H1 (cell line): ENCODE measurements around the gene RHEB. TPM values are rescaled to one million over a fixed set of nuclear protein-coding genes. Genes with fewer than 3 reads are reported as not detected.

ENCODE experiments used
- CTCF ChIA-PET: fragments of 300-600 bp; sonication (Branson Sonifier 250); formaldehyde crosslinking; loops from one replicate; lab custom pipeline; 2021; ENCODE audit not compliant: partially characterized antibody; lab: Charles Lee
- POLR2A ChIA-PET: fragments of 300-600 bp; sonication (Branson Sonifier 250); formaldehyde crosslinking; loops from one replicate; lab custom pipeline; 2021; ENCODE audit warnings: inconsistent platforms; ENCODE audit not compliant: partially characterized antibody; lab: Charles Lee
- DNase-seq, 2 experiments: peaks; one replicate each; pipeline versions ENCODE4 v3.0.0 to v3.0.0-alpha.2; 2010 to 2022; ENCODE audit warnings: low spot score in 2 of 2, low read depth in 1 of 2, mixed read lengths in 1 of 2
- FAIRE-seq: peaks from 2 replicates; lab custom pipeline; 2011; peaks lifted over from hg19 to GRCh38; lab: Jason Lieb, UNC
- H2AFZ ChIP-seq: 2 replicates; pipeline ENCODE4 v1.8.1; 2012; ENCODE audit warnings: low read length, inconsistent platforms
- H2AK5ac ChIP-seq: 2 replicates; pipeline ENCODE4 v1.6.1; 2013; ENCODE audit warnings: low read depth, low read length
- H2BK120ac ChIP-seq: replicated peaks from 2 replicates; pipeline ENCODE3; 2013; ENCODE audit warnings: low read depth, low read length, inconsistent platforms
- H2BK12ac ChIP-seq: 2 replicates; pipeline ENCODE4 v1.6.1; 2013; ENCODE audit warnings: low read depth, low read length
- H2BK15ac ChIP-seq: 2 replicates; pipeline ENCODE4 v1.6.1; 2013; ENCODE audit warnings: low read length
- H2BK20ac ChIP-seq: 2 replicates; pipeline ENCODE4 v1.6.1; 2013; ENCODE audit warnings: low read length
- H2BK5ac ChIP-seq: 2 replicates; pipeline ENCODE4 v1.6.1; 2013; ENCODE audit warnings: low read depth, low read length
- H3K14ac ChIP-seq: 2 replicates; pipeline ENCODE4 v1.6.1; 2013; ENCODE audit warnings: inconsistent platforms; ENCODE audit not compliant: insufficient read length
- H3K18ac ChIP-seq: 2 replicates; pipeline ENCODE4 v1.6.1; 2013; ENCODE audit warnings: low read length; ENCODE audit errors: extremely low read depth
- H3K23ac ChIP-seq: 2 replicates; pipeline ENCODE4 v1.6.1; 2013; ENCODE audit warnings: inconsistent platforms; ENCODE audit not compliant: insufficient read length
- H3K23me2 ChIP-seq: 2 replicates; pipeline ENCODE4 v1.6.1; 2013; ENCODE audit warnings: low read depth, low read length
- H3K27ac ChIP-seq: 2 replicates; pipeline ENCODE4 v1.6.1; 2011; ENCODE audit warnings: low read depth, low read length, inconsistent platforms
- H3K27me3 ChIP-seq, 4 experiments: replicated peaks in 1 of 4; 1 replicate in 1 of 4; 2 replicates in 3 of 4; pipeline versions ENCODE4 v1.6.1 to v1.8.1; 2011 to 2013; ENCODE audit warnings: low read length in 3 of 4, mild to moderate bottlenecking in 3 of 4, inconsistent platforms in 2 of 4, mixed read lengths in 2 of 4, moderate library complexity in 1 of 4; ENCODE audit not compliant: control insufficient read depth in 3 of 4, insufficient read depth in 3 of 4; ENCODE audit errors: extremely low read depth in 1 of 4
- H3K36me3 ChIP-seq, 4 experiments: 2 replicates each; pipeline versions ENCODE4 v1.6.1 to v1.8.1; 2011 to 2013; ENCODE audit warnings: mild to moderate bottlenecking in 4 of 4, low read length in 3 of 4, moderate library complexity in 2 of 4, control low read depth in 1 of 4, inconsistent platforms in 1 of 4; ENCODE audit not compliant: insufficient read depth in 4 of 4, control insufficient read depth in 2 of 4
- H3K4ac ChIP-seq: replicated peaks from 2 replicates; pipeline ENCODE3; 2013; ENCODE audit warnings: low read length, low read depth, mixed read lengths, inconsistent platforms; ENCODE audit not compliant: insufficient read length
- H3K4me1 ChIP-seq, 4 experiments: replicated peaks in 1 of 4; 1 replicate in 1 of 4; 2 replicates in 3 of 4; pipeline versions ENCODE4 v1.6.1 to v1.8.1; 2011 to 2013; ENCODE audit warnings: low read length in 3 of 4, inconsistent platforms in 2 of 4, mixed read lengths in 1 of 4; ENCODE audit not compliant: insufficient read depth in 4 of 4, control insufficient read depth in 3 of 4
- H3K4me2 ChIP-seq, 2 experiments: 2 replicates each; pipeline versions ENCODE4 v1.6.1 to v1.8.1; 2011 to 2013; ENCODE audit warnings: low read depth in 2 of 2, low read length in 2 of 2, control low read depth in 1 of 2, inconsistent platforms in 1 of 2, mild to moderate bottlenecking in 1 of 2; ENCODE audit not compliant: insufficient read depth in 1 of 2
- H3K4me3 ChIP-seq, 4 experiments: fragments of 200-600, 300-600 bp in 1 of 4; sonication (generic), shearing (Covaris generic), sonication (Bioruptor Twin) in 1 of 4; 2 replicates each; pipeline versions ENCODE4 v1.5.1 to v1.8.1; 2011 to 2016; ENCODE audit warnings: low read length in 4 of 4, low read depth in 3 of 4, control low read depth in 2 of 4, inconsistent platforms in 2 of 4, mild to moderate bottlenecking in 2 of 4, mixed read lengths in 1 of 4, moderate library complexity in 1 of 4; ENCODE audit not compliant: insufficient read depth in 2 of 4; ENCODE audit errors: extremely low read depth in 1 of 4
- H3K56ac ChIP-seq: replicated peaks from 2 replicates; pipeline ENCODE3; 2013; ENCODE audit warnings: low read depth, mild to moderate bottlenecking, mixed read lengths, low read length, inconsistent platforms; ENCODE audit not compliant: insufficient read length
- H3K79me1 ChIP-seq: 2 replicates; pipeline ENCODE4 v1.6.1; 2013; ENCODE audit warnings: low read depth, low read length, control low read depth
- H3K79me2 ChIP-seq, 2 experiments: 2 replicates each; pipeline versions ENCODE4 v1.6.1 to v1.8.1; 2012 to 2013; ENCODE audit warnings: low read length in 2 of 2, mild to moderate bottlenecking in 2 of 2, inconsistent platforms in 1 of 2; ENCODE audit not compliant: insufficient read depth in 2 of 2, control insufficient read depth in 1 of 2
- H3K9ac ChIP-seq, 4 experiments: replicated peaks in 1 of 4; 1 replicate in 1 of 4; 2 replicates in 3 of 4; pipeline versions ENCODE4 v1.6.1 to v1.8.1; 2011 to 2013; ENCODE audit warnings: low read depth in 3 of 4, low read length in 3 of 4, control low read depth in 2 of 4, mild to moderate bottlenecking in 2 of 4, moderate library complexity in 2 of 4, inconsistent platforms in 1 of 4; ENCODE audit errors: extremely low read depth in 1 of 4
- H3K9me3 ChIP-seq, 2 experiments: 2 replicates each; pipeline versions ENCODE4 v1.6.1 to v1.8.1; 2012 to 2013; ENCODE audit warnings: mild to moderate bottlenecking in 2 of 2, moderate library complexity in 2 of 2, control low read depth in 1 of 2, inconsistent platforms in 1 of 2, low read depth in 1 of 2, low read length in 1 of 2, mixed read lengths in 1 of 2; ENCODE audit not compliant: insufficient read depth in 2 of 2
- H4K20me1 ChIP-seq, 2 experiments: replicated peaks in 1 of 2; 2 replicates each; pipeline versions ENCODE3 to v1.8.1; 2011 to 2013; ENCODE audit warnings: inconsistent platforms in 2 of 2, low read length in 2 of 2, mild to moderate bottlenecking in 1 of 2; ENCODE audit not compliant: insufficient read depth in 2 of 2, control insufficient read depth in 1 of 2
- H4K5ac ChIP-seq: 2 replicates; pipeline ENCODE4 v1.6.1; 2013; ENCODE audit warnings: low read length, low read depth, mixed read lengths, inconsistent platforms; ENCODE audit not compliant: insufficient read length
- H4K8ac ChIP-seq: 2 replicates; pipeline ENCODE4 v1.8.0; 2013; ENCODE audit warnings: mild to moderate bottlenecking, moderate library complexity, low read length, inconsistent platforms; ENCODE audit not compliant: insufficient read depth; ENCODE audit errors: extremely low read depth
- H4K91ac ChIP-seq: replicated peaks from 2 replicates; pipeline ENCODE3; 2013; ENCODE audit warnings: low read length, mixed read lengths, inconsistent platforms; ENCODE audit not compliant: insufficient read length
- WGBS, 2 experiments: shearing (Covaris generic) in 1 of 2; methylation state at CpG; one replicate each; pipeline versions ENCODE4 v1.1.6 to v1.1.7; 2013 to 2015; ENCODE audit warnings: low lambda C conversion rate in 2 of 2, mixed read lengths in 2 of 2, inconsistent platforms in 1 of 2, low coverage in 1 of 2, missing lambda C conversion rate in 1 of 2; ENCODE audit not compliant: insufficient replicate concordance in 2 of 2, insufficient coverage in 1 of 2, insufficient read length in 1 of 2; ENCODE audit errors: extremely low coverage in 1 of 2, missing lambda C conversion rate in 1 of 2; 5-methylcytosine and 5-hydroxymethylcytosine counted together
- polyA plus RNA-seq, 7 experiments: library from polyadenylated mRNA; depleted of rRNA in 3 of 7; stranded (reverse) in 5 of 7; unstranded in 2 of 7; fragments of >200 nt in 5 of 7; fragments of 200-250 nt in 2 of 7; gene quantifications; 1 replicate in 5 of 7; 2 replicates in 1 of 7; 4 replicates in 1 of 7; pipeline versions ENCODE4 v1.2.1 to v1.2.3, GENCODE V29; 2011 to 2013; ENCODE audit warnings: missing spikeins in 2 of 7, mixed read lengths in 2 of 7
- total RNA-seq: library from RNA; stranded (reverse); fragmentation: NEBNext Ultra II Directional; extraction: Animal tissue kit (Norgen Biotek cat#: 25700); gene quantifications from 2 replicates; pipeline ENCODE4 v1.2.1, GENCODE V29; 2021
- TF ChIP-seq, protein P1 (sequence below), 3 experiments: IDR thresholded peaks; 1 replicate in 2 of 3; 2 replicates in 1 of 3; pipeline versions ENCODE4 v1.5.1 to v1.6.1; 2011; ENCODE audit warnings: low read length in 3 of 3, mild to moderate bottlenecking in 3 of 3, inconsistent platforms in 2 of 3, low read depth in 1 of 3, moderate library complexity in 1 of 3; ENCODE audit not compliant: insufficient read depth in 1 of 3; ENCODE audit errors: control extremely low read depth in 1 of 3

RHEB gene
- total and polyA plus RNA-seq, 2 of the 8 experiments (the other 6 are each of a cell fraction or from before 2014, with no cell fraction given), result 60.8 to 132 TPM

GRCh38 chr7:151483711-151483983, 36.0 kb downstream of the RHEB start:
- CTCF ChIA-PET, result interaction anchor here (1.2 to 1.5 kb wide), 2 partner anchors 10 to 36 kb away, joined by 3 to 5 read pairs; no protein-coding TSS in a partner anchor
- H3K79me2 ChIP-seq, result peaks cover 0 to 70% of the 10 kb centered on the region in 2 experiments; a peak in 2 of 4 replicates
- FAIRE-seq, result no peak

More at GRCh38 chr7:151483711-151483983, 36.0 kb downstream of the RHEB start:
- no peak overlapping the region for H3K4me3 ChIP-seq
- H2BK15ac ChIP-seq, result no peak overlapping the region
- H4K5ac ChIP-seq, result no peak overlapping the region
- POLR2A ChIA-PET, result interaction anchor here (1.3 kb wide), 1 partner anchor 24 kb away, joined by 3 read pairs; no protein-coding TSS in a partner anchor
- no peak overlapping the region for H3K4ac ChIP-seq
- no peak overlapping the region for H3K27ac ChIP-seq
- H3K14ac ChIP-seq, result no peak overlapping the region
- no peak overlapping the region for H2AK5ac ChIP-seq
- H3K4me1 ChIP-seq, result no peaks in the 10 kb centered on the region
- H3K23me2 ChIP-seq, result no peaks in the 10 kb centered on the region
- H4K8ac ChIP-seq, result no peak overlapping the region
- H4K91ac ChIP-seq, result no peak overlapping the region
- no peak overlapping the region for H3K18ac ChIP-seq
- no peak overlapping the region for H2BK12ac ChIP-seq
- TF ChIP-seq, protein P1, sequence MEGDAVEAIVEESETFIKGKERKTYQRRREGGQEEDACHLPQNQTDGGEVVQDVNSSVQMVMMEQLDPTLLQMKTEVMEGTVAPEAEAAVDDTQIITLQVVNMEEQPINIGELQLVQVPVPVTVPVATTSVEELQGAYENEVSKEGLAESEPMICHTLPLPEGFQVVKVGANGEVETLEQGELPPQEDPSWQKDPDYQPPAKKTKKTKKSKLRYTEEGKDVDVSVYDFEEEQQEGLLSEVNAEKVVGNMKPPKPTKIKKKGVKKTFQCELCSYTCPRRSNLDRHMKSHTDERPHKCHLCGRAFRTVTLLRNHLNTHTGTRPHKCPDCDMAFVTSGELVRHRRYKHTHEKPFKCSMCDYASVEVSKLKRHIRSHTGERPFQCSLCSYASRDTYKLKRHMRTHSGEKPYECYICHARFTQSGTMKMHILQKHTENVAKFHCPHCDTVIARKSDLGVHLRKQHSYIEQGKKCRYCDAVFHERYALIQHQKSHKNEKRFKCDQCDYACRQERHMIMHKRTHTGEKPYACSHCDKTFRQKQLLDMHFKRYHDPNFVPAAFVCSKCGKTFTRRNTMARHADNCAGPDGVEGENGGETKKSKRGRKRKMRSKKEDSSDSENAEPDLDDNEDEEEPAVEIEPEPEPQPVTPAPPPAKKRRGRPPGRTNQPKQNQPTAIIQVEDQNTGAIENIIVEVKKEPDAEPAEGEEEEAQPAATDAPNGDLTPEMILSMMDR (IDR thresholded peaks at IDR 0.05; ENCODE audit: control extremely low read depth in 1 of 3, insufficient read depth in 1 of 3, low read depth in 1 of 3, low read length in 3 of 3), result no peak
- no peak overlapping the region for H2BK120ac ChIP-seq
- no peaks in the 10 kb centered on the region for H3K27me3 ChIP-seq
- 94% methylated on average over 1 of the region's 1 CpG; no CpG with 5 or more reads in 1 of the 2 experiments for WGBS, 2 experiments
- H2AFZ ChIP-seq, result no peak overlapping the region
- H3K23ac ChIP-seq, result no peak overlapping the region
- H3K36me3 ChIP-seq, result peaks cover 11 to 41% (median 29%) of the 10 kb centered on the region in 4 experiments
- no peak for DNase-seq
- H2BK20ac ChIP-seq, result no peak overlapping the region
- no peak overlapping the region for H3K9ac ChIP-seq
- peaks cover 8% of the 10 kb centered on the region for H3K79me1 ChIP-seq
- no peak overlapping the region for H2BK5ac ChIP-seq
- H3K56ac ChIP-seq, result no peak overlapping the region
- no peaks in the 10 kb centered on the region for H3K9me3 ChIP-seq
- peaks cover 6 to 8% of the 10 kb centered on the region in 2 experiments for H4K20me1 ChIP-seq
- H3K4me2 ChIP-seq, result no peak overlapping the region
